Measurements from ENCODE around the gene ECM1.

- TF ChIP-seq CTCF (conservative IDR thresholded peaks at IDR 0.05 in 1 of 2, IDR thresholded peaks at IDR 0.05 in 1 of 2; ENCODE audit: low read depth in 1 of 2, low read length in 2 of 2) (no peak), EZH2 (IDR thresholded peaks at IDR 0.05; ENCODE audit: low read length, missing control alignments) (no peak)
These were observed 38.6 kb upstream of the ECM1 start for GRCh38 chr1:150469291-150469690.
